NCI-H1105 (cell line): ENCODE measurements around the gene JAGN1.
"Not testable (repeated sequence)": the region's sequence is repeated elsewhere in the genome, so short reads cannot be mapped to it uniquely, and the experiment has no call there.

Experiments
- DNase-seq: peaks from one replicate; lab custom pipeline; 2025; lab: John Stamatoyannopoulos, UW

The JAGN1 gene

DNA sequence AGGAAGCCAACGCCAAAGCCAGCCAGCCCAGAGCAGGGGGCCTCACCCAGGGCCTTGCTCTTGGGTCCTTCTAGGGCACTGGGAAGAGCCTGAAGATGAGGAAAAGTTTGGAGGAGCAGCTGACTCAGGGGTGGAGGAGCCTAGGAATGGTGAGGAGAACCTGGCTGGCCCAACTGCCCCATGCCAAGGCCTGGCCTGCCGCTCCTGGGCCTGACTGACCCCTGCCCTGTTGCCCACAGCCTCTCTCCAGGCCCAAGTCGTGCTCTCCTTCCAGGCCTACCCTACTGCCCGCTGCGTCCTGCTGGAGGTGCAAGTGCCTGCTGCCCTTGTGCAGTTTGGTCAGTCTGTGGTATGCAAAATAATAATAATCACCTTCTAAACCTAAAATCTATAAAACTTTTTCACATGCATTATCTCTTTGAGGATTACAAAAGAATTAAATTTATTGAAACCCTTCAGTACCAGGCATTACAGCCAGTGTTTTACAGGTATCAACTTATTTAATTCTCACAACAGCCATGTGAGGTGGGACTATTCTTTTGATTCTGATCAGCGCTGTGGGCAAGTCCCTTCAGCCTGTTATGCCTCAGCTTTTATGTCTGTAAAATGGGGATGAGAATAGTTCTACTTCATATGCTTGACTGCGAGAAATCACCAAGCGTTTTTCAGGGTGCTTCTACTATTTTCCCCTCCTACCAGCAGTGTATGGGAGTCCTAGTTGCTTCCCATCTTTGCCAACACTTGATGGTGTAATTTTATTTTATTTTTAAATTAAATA, 28.0 kb downstream of the JAGN1 start:
- no peak for DNase-seq

DNA sequence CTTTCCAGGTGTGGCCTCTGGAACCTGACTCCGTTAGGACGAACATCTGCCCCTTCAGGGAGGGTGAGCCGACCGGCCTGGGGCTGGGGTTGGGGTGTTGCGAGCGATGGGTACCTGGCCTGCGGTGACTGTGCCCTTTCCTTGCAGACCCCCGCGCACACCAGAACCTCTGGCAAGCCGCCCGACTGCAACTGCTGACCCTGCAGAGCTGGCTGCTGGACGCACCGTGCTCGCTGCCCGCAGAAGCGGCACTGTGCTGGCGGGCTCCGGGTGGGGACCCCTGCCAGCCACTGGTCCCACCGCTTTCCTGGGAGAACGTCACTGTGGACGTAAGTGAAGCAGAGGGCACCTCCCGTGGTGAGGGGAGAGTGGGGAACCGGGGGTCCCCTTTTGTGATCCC, 37.7 kb downstream of the JAGN1 start:
- no peak for DNase-seq

DNA sequence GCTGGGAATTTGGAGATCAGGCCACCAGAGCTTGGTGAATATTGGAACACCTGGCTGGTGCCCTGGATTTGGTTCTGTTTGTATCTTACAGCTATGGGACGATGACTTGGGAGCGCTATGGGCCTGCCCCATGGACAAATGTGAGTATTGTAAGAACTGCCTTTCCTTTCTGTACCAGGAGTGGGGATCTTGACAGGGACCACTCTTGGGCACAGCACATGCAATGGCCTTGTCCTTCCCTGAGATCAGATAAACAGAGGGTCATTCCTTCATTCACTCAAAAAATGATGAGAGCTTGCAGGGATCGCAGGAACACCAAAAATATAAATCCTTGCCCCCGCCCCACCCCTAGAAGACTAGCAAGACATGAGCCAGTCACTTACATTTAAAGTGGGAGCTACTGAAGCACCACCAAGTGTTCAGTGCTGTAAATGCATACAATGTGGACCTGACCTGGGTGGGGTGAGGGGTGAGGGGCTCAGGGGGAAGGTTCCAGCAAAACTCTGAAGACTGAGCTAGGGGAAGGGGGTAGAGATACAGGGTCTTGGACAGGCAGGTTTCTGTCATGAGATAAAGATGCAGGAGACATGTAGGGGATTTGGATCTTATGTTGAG, 40.5 kb downstream of the JAGN1 start:
- no peak for DNase-seq

- DNase-seq = no peak
These were observed 42.1 kb downstream of the JAGN1 start for GRCh38 chr3:9932535-9932842.

DNA sequence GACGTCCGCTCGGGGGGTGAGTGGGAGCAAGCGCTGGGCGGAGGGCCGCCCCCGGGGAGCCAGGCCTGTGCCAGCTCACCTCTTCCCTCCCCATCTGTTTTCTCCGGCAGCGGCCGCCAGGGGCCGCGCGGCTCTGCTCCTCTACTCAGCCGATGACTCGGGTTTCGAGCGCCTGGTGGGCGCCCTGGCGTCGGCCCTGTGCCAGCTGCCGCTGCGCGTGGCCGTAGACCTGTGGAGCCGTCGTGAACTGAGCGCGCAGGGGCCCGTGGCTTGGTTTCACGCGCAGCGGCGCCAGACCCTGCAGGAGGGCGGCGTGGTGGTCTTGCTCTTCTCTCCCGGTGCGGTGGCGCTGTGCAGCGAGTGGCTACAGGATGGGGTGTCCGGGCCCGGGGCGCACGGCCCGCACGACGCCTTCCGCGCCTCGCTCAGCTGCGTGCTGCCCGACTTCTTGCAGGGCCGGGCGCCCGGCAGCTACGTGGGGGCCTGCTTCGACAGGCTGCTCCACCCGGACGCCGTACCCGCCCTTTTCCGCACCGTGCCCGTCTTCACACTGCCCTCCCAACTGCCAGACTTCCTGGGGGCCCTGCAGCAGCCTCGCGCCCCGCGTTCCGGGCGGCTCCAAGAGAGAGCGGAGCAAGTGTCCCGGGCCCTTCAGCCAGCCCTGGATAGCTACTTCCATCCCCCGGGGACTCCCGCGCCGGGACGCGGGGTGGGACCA, 42.6 kb downstream of the JAGN1 start:
- peak; percentile 26 for DNase-seq

DNA sequence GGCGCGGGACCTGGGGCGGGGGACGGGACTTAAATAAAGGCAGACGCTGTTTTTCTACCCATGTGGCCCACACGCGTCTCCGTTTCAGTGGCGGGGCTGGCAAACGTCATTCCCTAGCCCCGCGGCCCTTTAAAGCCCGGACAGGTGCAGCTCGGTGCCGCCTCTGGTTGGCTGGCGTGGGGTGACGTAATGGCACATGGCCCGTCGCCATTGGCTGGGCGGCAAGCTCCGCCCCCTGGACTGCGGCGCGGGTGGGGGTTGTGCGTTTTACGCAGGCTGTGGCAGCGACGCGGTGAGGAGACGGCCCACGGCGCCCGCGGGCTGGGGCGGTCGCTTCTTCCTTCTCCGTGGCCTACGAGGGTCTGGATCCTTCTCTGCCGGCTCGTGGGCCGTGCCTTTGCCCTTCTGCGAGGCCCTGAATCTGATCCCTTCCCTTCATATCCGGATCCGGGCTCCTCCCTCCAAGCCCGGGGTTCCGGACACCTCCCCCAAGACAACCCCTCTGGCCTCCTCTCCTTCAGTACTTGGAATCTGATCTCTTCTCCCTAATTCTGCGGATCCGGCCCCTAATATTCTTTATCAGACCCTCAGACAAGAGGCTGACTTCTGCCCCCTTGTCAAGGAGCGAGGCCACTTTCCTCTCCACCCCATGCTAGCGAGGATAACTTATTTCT, 43.3 kb downstream of the JAGN1 start, which contains the start of gene CRELD1:
CRELD1 (plus strand) TSS at position 274 of the 674 bp plus-strand sequence. CDS start 605 bp downstream, outside the sequence.
- DNase-seq = peak; percentile 74

GRCh38 chr3:9934235-9934621, 43.8 kb downstream of the JAGN1 start:
- DNase-seq = no peak

DNA sequence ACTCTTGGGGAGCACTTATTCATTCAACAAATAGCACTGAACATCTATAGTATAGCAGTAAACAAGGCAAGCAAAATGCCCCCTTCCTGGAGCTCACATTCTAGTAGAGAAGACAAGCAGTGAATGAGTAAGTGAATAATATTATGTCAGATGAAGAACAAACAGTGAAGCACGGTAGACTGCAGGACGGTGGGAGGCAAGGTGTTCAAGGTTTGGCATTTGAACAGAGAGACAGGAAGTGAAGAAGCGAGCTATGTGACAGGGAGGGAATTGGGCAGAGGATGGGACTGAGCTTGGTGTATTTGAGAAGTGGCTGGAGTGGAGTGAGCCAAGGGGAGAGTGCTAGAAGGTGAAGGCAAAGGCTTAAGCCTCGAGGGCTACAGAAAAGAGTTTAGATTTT, 44.6 kb downstream of the JAGN1 start:
- DNase-seq = no peak

DNA sequence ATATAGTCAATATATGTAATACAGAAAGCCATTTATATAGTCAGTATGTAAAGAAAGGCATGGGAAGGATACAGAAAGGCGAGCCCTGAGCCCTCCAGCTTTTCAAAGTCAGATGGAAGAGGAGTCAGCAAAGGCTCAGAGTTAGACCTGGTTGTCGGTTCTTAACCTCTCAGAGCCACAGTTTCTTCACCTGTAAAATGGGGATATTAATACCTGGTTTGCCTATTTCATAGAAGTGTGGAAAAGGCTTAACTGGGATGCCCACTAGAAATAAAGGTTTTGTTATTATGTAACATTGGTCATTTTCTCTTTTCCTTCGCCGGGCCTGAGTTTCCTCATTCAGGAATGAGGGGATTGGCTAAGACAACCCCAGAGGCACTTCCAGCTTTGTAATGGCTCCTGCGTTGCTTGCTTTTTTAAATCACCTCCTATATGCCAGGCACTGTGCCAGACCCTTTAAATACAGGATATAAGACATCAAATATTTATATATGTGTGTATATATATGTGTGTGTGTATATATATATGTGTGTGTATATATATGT, 45.6 kb downstream of the JAGN1 start:
- DNase-seq = no peak

DNA sequence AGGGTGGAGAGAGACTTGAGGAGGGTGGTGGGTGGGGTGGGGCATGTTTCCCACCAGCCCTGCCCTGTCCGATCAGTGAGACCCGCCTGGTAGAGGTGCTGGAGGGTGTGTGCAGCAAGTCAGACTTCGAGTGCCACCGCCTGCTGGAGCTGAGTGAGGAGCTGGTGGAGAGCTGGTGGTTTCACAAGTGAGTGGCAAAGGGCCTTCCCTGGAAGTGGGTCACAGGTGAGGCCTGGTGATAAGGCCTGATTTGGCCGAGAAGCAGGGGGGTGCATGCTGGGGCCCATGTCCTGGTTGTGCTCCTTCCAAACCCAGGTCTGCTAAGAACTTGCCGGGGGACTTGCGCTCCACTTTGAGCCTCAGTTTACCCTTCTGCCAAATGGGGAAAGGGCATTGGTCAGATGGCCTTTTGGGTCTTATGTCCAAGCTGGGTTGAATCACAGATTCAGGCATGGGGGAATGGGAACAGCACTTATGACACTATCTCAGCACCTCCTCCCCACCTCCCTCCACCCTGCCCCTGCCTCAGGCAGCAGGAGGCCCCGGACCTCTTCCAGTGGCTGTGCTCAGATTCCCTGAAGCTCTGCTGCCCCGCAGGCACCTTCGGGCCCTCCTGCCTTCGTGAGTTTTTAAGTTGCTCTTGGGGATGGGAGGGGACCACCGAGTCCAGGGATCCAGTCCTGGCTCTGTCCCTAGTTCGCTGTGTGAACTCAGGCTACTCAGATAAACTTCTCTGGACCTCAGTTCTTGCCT, 47.3 kb downstream of the JAGN1 start:
- DNase-seq = no peak

DNA sequence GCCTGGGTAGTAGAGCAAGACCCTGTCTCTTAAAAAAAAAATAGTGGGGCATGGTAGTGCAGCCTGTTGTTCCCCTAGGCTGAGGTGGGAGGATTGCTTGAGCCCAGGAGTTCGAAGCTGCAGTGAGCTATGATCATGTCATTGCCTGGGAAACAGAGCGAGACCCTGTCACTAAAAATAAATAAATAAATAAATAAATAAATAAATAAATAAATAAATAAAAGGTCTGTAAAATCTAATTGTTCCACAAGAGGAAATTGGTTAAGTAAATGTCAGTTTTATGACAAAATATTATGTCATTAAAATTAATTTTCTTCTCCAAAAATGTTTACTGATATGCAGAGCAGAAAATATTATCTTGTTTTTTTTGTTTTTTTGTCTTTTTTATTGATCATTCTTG, 48.6 kb downstream of the JAGN1 start:
- no peak for DNase-seq

GRCh38 chr3:9939906-9940305, 49.5 kb downstream of the JAGN1 start:
- not testable (repeated sequence) for DNase-seq

DNA sequence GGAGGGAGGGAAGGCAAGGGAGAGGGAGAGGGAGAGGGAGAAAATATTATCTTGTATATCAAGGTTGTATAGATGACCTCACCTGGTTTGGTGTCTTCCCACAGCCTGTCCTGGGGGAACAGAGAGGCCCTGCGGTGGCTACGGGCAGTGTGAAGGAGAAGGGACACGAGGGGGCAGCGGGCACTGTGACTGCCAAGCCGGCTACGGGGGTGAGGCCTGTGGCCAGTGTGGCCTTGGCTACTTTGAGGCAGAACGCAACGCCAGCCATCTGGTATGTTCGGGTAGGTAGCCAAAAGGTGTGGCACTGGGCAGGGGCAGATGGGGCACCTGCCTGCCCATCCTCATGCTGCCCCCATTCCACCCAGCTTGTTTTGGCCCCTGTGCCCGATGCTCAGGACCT, 50.3 kb downstream of the JAGN1 start:
- DNase-seq = no peak

DNA sequence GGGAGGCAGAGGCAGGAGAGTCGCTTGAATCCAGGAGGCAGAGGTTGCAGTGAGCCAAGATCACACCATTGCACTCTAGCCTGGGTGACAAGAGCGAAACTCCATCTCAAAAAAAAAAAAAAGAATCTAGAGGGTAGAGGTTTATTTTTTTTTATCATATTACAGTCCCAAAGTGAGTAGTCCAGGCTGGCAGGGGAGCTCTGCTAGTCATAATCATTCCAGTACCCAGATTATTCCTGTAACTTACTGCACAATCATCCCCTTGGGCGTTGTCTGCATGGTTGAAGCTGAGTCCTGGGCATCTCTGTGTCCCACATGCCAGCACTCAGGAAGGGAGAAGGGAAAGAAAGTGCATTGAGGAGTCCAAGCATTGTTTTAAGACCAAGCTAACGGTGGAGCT, 51.8 kb downstream of the JAGN1 start:
- DNase-seq = no peak

GRCh38 chr3:9942934-9943690, 52.7 kb downstream of the JAGN1 start:
- no peak for DNase-seq
